Karpas-422 (cell line): ENCODE data around the gene ANK2. TPM values are rescaled to one million over a fixed set of nuclear protein-coding genes. Genes with fewer than 3 reads are reported as not detected.

Experiments used
- DNase-seq: peaks from one replicate; pipeline ENCODE4 v3.0.0-alpha.2; 2015
- H2AFZ ChIP-seq: fragments of 200-600 bp; sonication (generic); 2 replicates; pipeline ENCODE4 v1.6.1; 2014; ENCODE audit warnings: antibody characterized with exemption, low read length, mixed read lengths
- H3K27ac ChIP-seq: fragments of 200-600 bp; sonication (generic); 2 replicates; pipeline ENCODE4 v1.5.1; 2014; ENCODE audit warnings: mild to moderate bottlenecking, low read length, moderate library complexity
- H3K27me3 ChIP-seq: fragments of 200-600 bp; sonication (generic); 2 replicates; pipeline ENCODE4 v1.6.1; 2014; ENCODE audit warnings: low read length, mixed read lengths
- H3K36me3 ChIP-seq: fragments of 200-600 bp; sonication (generic); 2 replicates; pipeline ENCODE4 v1.6.1; 2014; ENCODE audit warnings: low read length, mixed read lengths; ENCODE audit not compliant: insufficient read depth
- H3K4me1 ChIP-seq: fragments of 200-600 bp; sonication (generic); 2 replicates; pipeline ENCODE4 v1.6.1; 2014; ENCODE audit warnings: mild to moderate bottlenecking, low read length, mixed read lengths
- H3K4me2 ChIP-seq: fragments of 200-600 bp; sonication (generic); 2 replicates; pipeline ENCODE4 v1.6.1; 2014; ENCODE audit warnings: low read length, low read depth, mild to moderate bottlenecking; ENCODE audit not compliant: poor library complexity, severe bottlenecking
- H3K4me3 ChIP-seq: fragments of 200-600 bp; sonication (generic); 2 replicates; pipeline ENCODE4 v1.5.1; 2014; ENCODE audit warnings: mild to moderate bottlenecking, antibody characterized with exemption, low read length, mixed read lengths
- H3K79me2 ChIP-seq: fragments of 200-600 bp; sonication (generic); 2 replicates; pipeline ENCODE4 v1.6.1; 2014; ENCODE audit warnings: mild to moderate bottlenecking, low read length, mixed read lengths
- H3K9ac ChIP-seq: fragments of 200-600 bp; sonication (generic); 2 replicates; pipeline ENCODE4 v1.6.0; 2014; ENCODE audit warnings: low read length
- H3K9me2 ChIP-seq: fragments of 200-600 bp; sonication (generic), shearing (Covaris generic); replicated peaks from 2 replicates; pipeline ENCODE4 v1.6.0; 2014; ENCODE audit warnings: mild to moderate bottlenecking, low read length, moderate library complexity; ENCODE audit not compliant: insufficient read depth
- H3K9me3 ChIP-seq: fragments of 300-700, 200-600 bp; sonication (generic); 2 replicates; pipeline ENCODE4 v1.6.1; 2014; ENCODE audit warnings: low read length, mixed read lengths
- H4K20me1 ChIP-seq: fragments of 200-600 bp; sonication (generic); 2 replicates; pipeline ENCODE4 v1.6.1; 2014; ENCODE audit warnings: mild to moderate bottlenecking, antibody characterized with exemption, low read length, low read depth; ENCODE audit not compliant: insufficient read depth
- total RNA-seq: library from RNA; depleted of rRNA; stranded (reverse); fragments of >200 nt; shearing (Covaris generic); gene quantifications from 2 replicates; pipeline ENCODE4 v1.2.3, GENCODE V29; 2014; ENCODE audit warnings: low replicate concordance

The ANK2 gene
- total RNA-seq, 1 experiment from 2014 or later = 3.1 TPM

DNA sequence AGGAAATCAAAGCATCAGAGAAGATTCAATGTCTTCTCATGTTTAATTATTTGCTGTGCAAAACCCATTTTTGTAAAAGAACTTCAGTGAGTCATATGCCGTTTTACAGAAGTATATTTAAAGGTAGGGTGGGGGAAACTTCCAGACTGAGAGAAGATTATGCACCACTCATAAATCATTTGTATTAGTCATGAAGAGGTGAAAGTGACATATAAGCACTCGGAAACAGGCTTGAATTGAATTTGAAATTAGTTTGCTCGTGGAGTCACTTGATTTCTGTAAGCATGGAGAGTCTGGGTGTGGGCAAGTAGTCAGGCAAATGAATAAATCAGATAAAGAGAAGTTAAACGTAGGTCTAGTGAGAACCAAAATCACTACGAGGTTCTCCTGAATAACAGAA is 335.1 kb downstream of the ANK2 start:
- no peaks in the 10 kb centered on the region for H3K9me3 ChIP-seq
- H3K27ac ChIP-seq = no peak overlapping the region
- H4K20me1 ChIP-seq = no peaks in the 10 kb centered on the region
- H3K4me3 ChIP-seq = no peak overlapping the region
- H3K9ac ChIP-seq = no peak overlapping the region
- no peaks in the 10 kb centered on the region for H3K9me2 ChIP-seq
- H3K4me1 ChIP-seq = no peaks in the 10 kb centered on the region
- no peaks in the 10 kb centered on the region for H3K27me3 ChIP-seq
- DNase-seq = no peak
- H3K4me2 ChIP-seq = no peak overlapping the region
- H3K79me2 ChIP-seq = no peaks in the 10 kb centered on the region
- no peak overlapping the region for H2AFZ ChIP-seq
- no peaks in the 10 kb centered on the region for H3K36me3 ChIP-seq

DNA sequence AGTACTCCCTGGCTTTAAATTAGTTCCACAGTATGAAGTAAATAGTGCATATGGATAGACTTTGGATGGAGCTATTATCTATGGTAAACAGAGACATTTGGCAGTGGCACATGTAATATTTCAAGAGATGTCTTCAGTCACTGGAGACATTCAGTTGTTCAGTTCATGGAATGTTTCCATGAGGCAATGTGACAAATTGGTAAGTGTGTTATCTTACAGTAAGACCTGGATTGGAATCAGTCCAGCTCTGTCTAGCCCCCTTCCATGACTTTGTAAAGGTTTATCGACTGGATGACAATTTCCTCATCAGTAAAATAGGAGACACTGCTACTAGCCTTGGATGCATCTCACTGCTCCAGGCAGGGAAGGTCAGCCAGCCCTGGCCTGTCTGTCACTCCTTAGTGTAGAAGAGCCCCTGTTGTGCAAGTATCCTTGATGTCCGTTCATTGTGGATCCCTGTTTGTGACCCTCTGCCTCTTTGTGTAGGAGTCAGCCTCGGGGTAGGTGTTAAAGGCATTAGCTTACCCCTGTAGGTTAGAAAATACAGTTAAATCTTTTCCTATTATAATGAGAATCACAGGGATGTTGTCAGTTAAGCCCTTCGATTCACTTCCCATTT is 335.9 kb downstream of the ANK2 start:
- no peaks in the 10 kb centered on the region for H4K20me1 ChIP-seq

DNA sequence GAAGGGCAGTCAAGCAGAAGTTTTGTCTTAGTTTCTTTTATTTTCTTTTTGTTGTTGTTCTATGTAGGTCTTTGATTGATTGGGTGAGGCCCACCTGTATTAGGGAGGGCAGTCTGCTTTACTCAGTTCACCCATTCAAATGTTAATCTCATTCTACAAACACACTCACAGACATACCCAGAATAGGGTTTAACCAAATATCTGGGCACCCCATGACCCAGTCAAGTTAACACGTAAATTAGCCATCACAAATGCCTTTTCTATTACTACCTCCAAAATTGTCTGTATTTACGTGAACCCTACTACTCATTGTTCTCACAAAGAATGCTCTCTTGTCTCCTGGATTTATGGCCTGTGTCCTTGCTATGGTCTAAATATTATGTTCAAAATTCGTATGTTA is 339.7 kb downstream of the ANK2 start:
- Histone ChIP-seq H3K9me3 (no peaks in the 10 kb centered on the region), H2AFZ (no peak overlapping the region), H3K4me2 (no peak overlapping the region), H3K9ac (no peak overlapping the region), H3K9me2 (no peaks in the 10 kb centered on the region), H3K27ac (no peak overlapping the region), H3K27me3 (no peaks in the 10 kb centered on the region), H4K20me1 (no peaks in the 10 kb centered on the region), H3K4me3 (no peak overlapping the region), H3K4me1 (no peaks in the 10 kb centered on the region), H3K79me2 (no peaks in the 10 kb centered on the region), H3K36me3 (no peaks in the 10 kb centered on the region)
- peak; percentile 24 for DNase-seq

More for the DNA sequence above, 335.9 kb downstream of the ANK2 start:
- no peak for DNase-seq
- Histone ChIP-seq H3K27ac (no peak overlapping the region), H3K79me2 (no peaks in the 10 kb centered on the region), H3K9me2 (no peaks in the 10 kb centered on the region), H3K9me3 (no peaks in the 10 kb centered on the region), H3K36me3 (no peaks in the 10 kb centered on the region), H3K4me3 (no peak overlapping the region), H3K9ac (no peak overlapping the region), H3K27me3 (no peaks in the 10 kb centered on the region), H3K4me1 (no peaks in the 10 kb centered on the region), H3K4me2 (no peak overlapping the region), H2AFZ (no peak overlapping the region)

DNA sequence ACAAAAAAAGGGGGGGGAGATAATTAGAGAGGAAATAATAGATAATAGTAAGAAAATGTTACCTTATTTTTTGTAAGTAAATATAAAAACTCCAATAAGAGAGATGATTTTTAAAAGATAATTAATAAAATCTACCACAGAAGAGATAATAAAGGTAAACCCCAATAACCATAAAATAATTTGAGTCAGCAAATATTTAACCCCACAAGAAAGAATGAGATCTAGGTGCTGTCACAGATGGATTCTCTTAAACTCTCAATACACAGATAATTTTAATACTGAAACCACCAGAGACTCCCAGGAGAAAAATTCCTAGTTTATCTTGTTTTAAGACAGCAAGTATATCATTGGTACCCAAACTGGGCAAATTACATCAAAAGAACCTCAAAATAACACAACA is 341.4 kb downstream of the ANK2 start:
- H3K27ac ChIP-seq = no peak overlapping the region
- H3K27me3 ChIP-seq = no peaks in the 10 kb centered on the region
- H3K4me1 ChIP-seq = peaks cover 4% of the 10 kb centered on the region
- no peaks in the 10 kb centered on the region for H4K20me1 ChIP-seq
- no peaks in the 10 kb centered on the region for H3K79me2 ChIP-seq
- H3K9me2 ChIP-seq = no peaks in the 10 kb centered on the region
- H3K9me3 ChIP-seq = no peaks in the 10 kb centered on the region
- H3K4me2 ChIP-seq = no peak overlapping the region
- peak; percentile 2 for DNase-seq
- no peaks in the 10 kb centered on the region for H3K36me3 ChIP-seq
- no peak overlapping the region for H3K9ac ChIP-seq
- no peak overlapping the region for H2AFZ ChIP-seq
- H3K4me3 ChIP-seq = no peak overlapping the region

DNA sequence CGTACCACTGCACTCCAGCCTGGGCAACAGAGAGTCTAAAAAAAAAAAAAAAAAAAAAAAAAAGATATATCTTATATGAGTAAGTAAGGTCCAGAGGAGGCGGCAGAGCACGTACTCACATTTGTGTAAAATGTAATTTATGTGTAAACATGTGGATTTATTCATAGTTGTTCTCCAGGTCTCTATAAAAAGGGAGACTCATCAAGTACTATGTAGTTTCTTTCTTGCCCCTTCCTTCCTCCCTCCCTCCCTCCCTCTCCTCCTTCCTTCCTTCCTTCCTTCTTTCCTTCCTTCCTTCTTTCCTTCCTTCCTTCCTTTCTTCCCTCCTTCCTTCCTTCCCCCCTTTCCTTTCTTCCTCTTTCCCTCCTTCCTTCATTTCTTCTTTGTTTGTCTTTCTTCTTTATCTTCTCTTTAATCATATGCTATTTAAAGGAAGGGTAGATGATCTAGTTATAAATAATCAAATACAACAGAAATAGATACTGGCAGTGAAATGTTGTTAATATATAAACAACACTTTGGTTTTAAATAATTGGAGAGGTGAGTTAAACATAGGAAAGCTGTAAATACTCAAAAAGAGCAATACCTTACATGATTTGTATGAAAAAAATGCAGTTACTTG is 344.8 kb downstream of the ANK2 start:
- peak; percentile 2 for DNase-seq
- no peaks in the 10 kb centered on the region for H4K20me1 ChIP-seq
- H3K4me2 ChIP-seq = no peak overlapping the region
- H3K36me3 ChIP-seq = no peaks in the 10 kb centered on the region
- H3K27me3 ChIP-seq = no peaks in the 10 kb centered on the region
- no peak overlapping the region for H3K9ac ChIP-seq
- H2AFZ ChIP-seq = no peak overlapping the region
- no peak overlapping the region for H3K27ac ChIP-seq
- H3K9me3 ChIP-seq = no peaks in the 10 kb centered on the region
- no peak overlapping the region for H3K4me3 ChIP-seq
- H3K9me2 ChIP-seq = no peaks in the 10 kb centered on the region
- peaks cover 4% of the 10 kb centered on the region for H3K4me1 ChIP-seq
- H3K79me2 ChIP-seq = no peaks in the 10 kb centered on the region

DNA sequence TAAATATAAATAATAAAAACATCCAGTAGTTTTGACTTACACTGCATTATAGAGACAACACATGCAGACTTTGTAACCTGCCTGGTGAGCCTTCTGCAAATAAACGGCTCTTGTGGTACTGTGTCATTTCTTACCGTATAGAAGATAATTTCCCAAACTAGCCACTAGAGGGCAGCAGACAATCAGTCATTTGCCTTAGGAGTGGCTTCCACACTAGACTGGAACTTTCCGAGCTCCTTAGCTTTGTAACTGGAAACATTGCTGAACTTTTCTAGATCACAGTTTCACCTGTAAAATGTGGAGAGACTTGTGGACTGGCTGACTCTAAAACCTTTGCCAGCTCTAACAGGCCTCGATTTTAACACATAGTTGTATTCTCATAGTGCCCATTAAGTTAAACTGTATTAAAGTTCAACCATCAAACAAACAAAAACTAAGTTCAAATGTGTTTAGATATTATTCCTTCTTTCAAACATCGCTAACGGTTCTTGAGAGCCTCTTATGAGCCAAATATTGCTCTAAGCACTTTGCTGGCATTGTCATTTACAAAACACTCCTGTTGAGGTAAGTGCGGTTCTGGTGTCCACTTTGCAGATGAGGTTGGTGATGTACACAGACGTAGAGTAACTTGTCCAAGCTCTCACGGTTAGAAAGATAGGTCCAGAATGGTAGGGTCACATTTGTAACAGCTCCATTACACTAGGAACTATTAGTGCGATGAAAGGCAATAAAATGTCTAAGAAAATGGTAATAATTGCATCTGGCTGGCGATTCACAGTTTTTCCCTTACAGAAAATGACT is 345.5 kb downstream of the ANK2 start:
- no peaks in the 10 kb centered on the region for H3K9me3 ChIP-seq
- no peaks in the 10 kb centered on the region for H3K27me3 ChIP-seq
- H3K4me2 ChIP-seq = peak overlapping the region; percentile 30
- no peaks in the 10 kb centered on the region for H4K20me1 ChIP-seq
- peak; percentile 93 for DNase-seq
- no peak overlapping the region for H3K27ac ChIP-seq
- H3K79me2 ChIP-seq = no peaks in the 10 kb centered on the region
- no peaks in the 10 kb centered on the region for H3K36me3 ChIP-seq
- no peak overlapping the region for H3K9ac ChIP-seq
- H3K4me1 ChIP-seq = peaks cover 4% of the 10 kb centered on the region
- no peak overlapping the region for H3K4me3 ChIP-seq
- H3K9me2 ChIP-seq = no peaks in the 10 kb centered on the region
- no peak overlapping the region for H2AFZ ChIP-seq

DNA sequence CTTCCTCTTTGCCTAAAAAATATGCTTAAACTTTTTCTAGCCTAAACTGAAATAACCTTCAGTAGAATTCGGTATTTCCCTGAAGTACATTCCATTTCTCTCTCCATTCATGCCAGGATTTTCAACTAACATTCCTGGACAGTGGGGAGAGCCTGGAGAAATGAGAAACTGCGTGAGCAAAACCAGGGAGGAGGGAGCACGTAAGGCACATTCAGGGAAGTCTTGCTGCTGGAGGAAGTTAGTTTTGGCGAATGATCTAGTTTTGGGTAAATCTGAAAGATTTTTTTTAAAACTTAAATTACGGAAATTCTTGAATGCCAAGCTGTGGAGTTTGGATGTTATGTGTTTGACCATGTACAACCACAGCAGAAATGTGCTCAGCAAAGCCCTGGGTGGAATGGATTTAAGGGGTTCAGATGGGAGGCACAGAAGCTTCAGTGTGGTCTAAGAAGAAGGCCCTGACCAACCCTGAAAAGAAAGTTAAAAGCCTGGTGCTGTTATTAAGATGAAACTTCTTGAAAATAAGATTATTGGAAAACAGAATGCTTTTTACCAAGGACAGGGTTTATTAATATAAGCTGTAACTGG is 347.8 kb downstream of the ANK2 start:
- Histone ChIP-seq H3K4me1 (peaks cover 4% of the 10 kb centered on the region), H2AFZ (0 out of 2 replicates have a peak overlapping the region, but pooled peaks have one; percentile 21)

More for the DNA sequence above, 347.8 kb downstream of the ANK2 start:
- no peak overlapping the region for H3K4me3 ChIP-seq
- H3K27ac ChIP-seq = no peak overlapping the region
- H3K36me3 ChIP-seq = no peaks in the 10 kb centered on the region
- H3K9ac ChIP-seq = no peak overlapping the region
- no peaks in the 10 kb centered on the region for H4K20me1 ChIP-seq
- H3K79me2 ChIP-seq = no peaks in the 10 kb centered on the region
- H3K4me2 ChIP-seq = no peak overlapping the region
- peak; percentile 38 for DNase-seq
- H3K9me3 ChIP-seq = no peaks in the 10 kb centered on the region
- no peaks in the 10 kb centered on the region for H3K27me3 ChIP-seq
- H3K9me2 ChIP-seq = no peaks in the 10 kb centered on the region
